ENCODE data around the gene IL36A.

Gene IL36A

DNA sequence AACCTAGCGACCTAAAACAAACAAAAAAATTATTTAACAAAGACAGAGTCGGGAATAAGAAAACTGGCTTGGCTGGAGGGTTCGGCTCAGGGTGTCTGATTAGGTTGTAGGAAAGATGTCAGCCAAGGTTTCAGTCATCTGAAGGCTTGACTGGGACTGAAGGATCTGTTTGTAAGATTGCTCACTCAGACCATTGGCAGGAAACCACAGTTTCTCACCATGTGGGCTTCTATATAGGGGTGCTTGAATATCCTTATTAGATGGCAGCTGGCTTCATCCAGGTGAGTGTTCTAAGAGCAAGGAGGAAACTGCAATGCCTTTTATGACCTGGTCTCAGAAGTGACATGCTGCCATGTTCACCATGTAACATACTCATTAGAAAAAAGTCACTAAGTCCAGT is 48.4 kb downstream of the IL36A start:
- DNase-seq: no peak

DNA sequence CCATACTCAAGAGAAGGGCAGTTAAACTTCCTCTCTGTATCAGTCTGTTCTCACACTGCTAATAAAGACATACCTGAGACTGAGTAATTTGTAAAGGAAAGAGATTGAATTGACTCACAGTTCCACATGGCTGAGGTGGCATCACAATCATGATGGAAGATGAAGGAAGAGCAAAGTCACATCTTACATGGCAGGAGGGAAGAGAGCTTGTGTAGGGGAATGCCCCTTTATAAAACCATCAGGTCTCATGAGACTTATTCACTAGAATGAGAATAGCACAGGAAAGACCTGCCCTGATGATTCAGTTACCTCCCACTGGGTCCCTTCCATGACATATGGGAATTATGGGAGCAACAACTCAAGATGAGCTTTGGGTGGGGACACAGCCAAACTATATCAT is 48.8 kb downstream of the IL36A start:
- no peak for DNase-seq

DNA sequence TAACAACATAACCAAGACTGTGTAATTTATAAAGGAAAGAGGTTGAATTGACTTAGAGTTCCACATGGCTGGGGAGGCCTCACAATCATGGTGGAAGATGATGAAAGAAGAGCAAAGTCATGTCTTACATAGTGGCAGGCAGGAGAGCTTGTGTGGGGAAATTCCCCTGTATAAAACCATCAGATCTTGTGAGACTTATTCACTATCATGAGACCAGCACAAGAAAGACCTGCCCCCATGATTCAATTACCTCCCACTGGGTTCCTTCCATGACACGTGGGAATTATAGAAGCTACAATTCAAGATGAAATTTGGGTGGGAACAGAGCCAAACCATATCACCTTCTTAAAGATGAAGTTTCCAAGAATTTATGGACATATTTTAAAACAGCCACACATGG is 51.3 kb downstream of the IL36A start:
- no peak for DNase-seq

- DNase-seq: no peak
These were observed 51.9 kb downstream of the IL36A start for GRCh38 chr2:113057117-113057516.

Measured in activated CD4-positive, CD25-positive, alpha-beta regulatory T cell (primary cell).